Limb (tissue), 2 donors: ENCODE measurements around the gene CPNE8.
"Not testable (repeated sequence)": the region's sequence is repeated elsewhere in the genome, so short reads cannot be mapped to it uniquely, and the experiment has no call there.

Source experiments
- DNase-seq, 2 donors: peaks; one replicate each; pipeline ENCODE4 v3.0.0-alpha.2; 2016; ENCODE audit errors: extremely low spot score in 2 of 2

Gene CPNE8

GRCh38 chr12:38742496-38742895, 162.9 kb downstream of the CPNE8 start:
- not testable (repeated sequence) for DNase-seq

- DNase-seq, result no peak
Measured at GRCh38 chr12:38736821-38737220, 168.6 kb downstream of the CPNE8 start.

GRCh38 chr12:38732761-38733160, 172.6 kb downstream of the CPNE8 start:
- no peak for DNase-seq

GRCh38 chr12:38728894-38729293, 176.5 kb downstream of the CPNE8 start:
- DNase-seq, result no peak

- DNase-seq, result no peak
Measured at GRCh38 chr12:38721611-38722252, 183.7 kb downstream of the CPNE8 start.

- no peak for DNase-seq
Measured at GRCh38 chr12:38720661-38721060, 184.7 kb downstream of the CPNE8 start.

- DNase-seq, result no peak
Measured at GRCh38 chr12:38713294-38713693, 192.1 kb downstream of the CPNE8 start.

- no peak for DNase-seq
Measured at GRCh38 chr12:38711054-38711453, 194.3 kb downstream of the CPNE8 start.

GRCh38 chr12:38708466-38708865, 196.9 kb downstream of the CPNE8 start:
- DNase-seq, result no peak

GRCh38 chr12:38707648-38708047, 197.7 kb downstream of the CPNE8 start:
- no peak for DNase-seq

GRCh38 chr12:38697289-38697688, 208.1 kb downstream of the CPNE8 start:
- DNase-seq, result no peak

- DNase-seq, result no peak
Measured at GRCh38 chr12:38695057-38695456, 210.3 kb downstream of the CPNE8 start.

- no peak for DNase-seq
Measured at GRCh38 chr12:38691164-38691563, 214.2 kb downstream of the CPNE8 start.

GRCh38 chr12:38690646-38691045, 214.7 kb downstream of the CPNE8 start:
- no peak for DNase-seq

GRCh38 chr12:38689704-38690103, 215.7 kb downstream of the CPNE8 start:
- DNase-seq, result no peak

GRCh38 chr12:38689195-38689594, 216.2 kb downstream of the CPNE8 start:
- DNase-seq, result no peak

- no peak for DNase-seq
Measured at GRCh38 chr12:38682521-38682920, 222.9 kb downstream of the CPNE8 start.

- peak in 1 of 2 donors; percentile 4 for DNase-seq
Measured at GRCh38 chr12:38669530-38669929, 235.9 kb downstream of the CPNE8 start.

- no peak for DNase-seq
Measured at GRCh38 chr12:38669081-38669480, 236.3 kb downstream of the CPNE8 start.

GRCh38 chr12:38666425-38666824, 239.0 kb downstream of the CPNE8 start:
- DNase-seq, result no peak

GRCh38 chr12:38664661-38665269, 240.6 kb downstream of the CPNE8 start:
- DNase-seq, result no peak

GRCh38 chr12:38662829-38663228, 242.6 kb downstream of the CPNE8 start:
- DNase-seq, result no peak

- DNase-seq, result no peak
Measured at GRCh38 chr12:38653650-38654049, 251.7 kb downstream of the CPNE8 start.
